ENCODE measurements around the gene IL17RA. TPM values are rescaled to one million over a fixed set of nuclear protein-coding genes. Genes with fewer than 3 reads are reported as not detected.

IL17RA gene
- total and polyA plus RNA-seq, 7 experiments from 2014 or later: 45.8 to 91.8 (median 70.4) TPM

- Mint-ChIP-seq H3K27me3 (peaks cover 0 to 2% (median 0%) of the 10 kb centered on the region in 5 donors), H3K4me3 (peak overlapping the region; percentile 87 to 99 (median 97)), H3K27ac (peak overlapping the region; percentile 81 to 98 (median 94)), H3K9me3 (no peaks in the 10 kb centered on the region), H3K4me1 (peaks cover 39 to 65% (median 58%) of the 10 kb centered on the region in 7 donors), H3K36me3 (peaks cover 0 to 25% (median 5%) of the 10 kb centered on the region in 5 donors)
- H3K9me3 ChIP-seq (ENCODE audit: control insufficient read depth in 2 of 3, low read length in 3 of 3): no peaks in the 10 kb centered on the region
- intact Hi-C loops (cut with micrococcal nuclease): loop anchor here (1.0 to 10.0 kb wide), 10 partner anchors 11 to 685 kb away; partner anchors contain the start of genes ATP6V1E1 (in 2 of the 2), ADA2 (in 1 of the 2), BID (in 1 of the 2) and CECR2 (in 1 of the 2)
- POLR2A ChIA-PET: interaction anchor here (0.8 to 5.5 kb wide), 11 partner anchors 10 to 225 kb away, joined by 3 to 114 read pairs (median 4); partner anchors contain the start of gene ADA2
- H3K4me1 ChIP-seq (ENCODE audit: control insufficient read depth in 2 of 2, insufficient read depth in 2 of 2, low read length in 2 of 2): peaks cover 49 to 50% of the 10 kb centered on the region in 2 donors
- CTCF ChIA-PET: interaction anchor here (0.6 to 2.6 kb wide), 3 partner anchors 12 to 85 kb away, joined by 3 to 11 read pairs (median 10); no protein-coding TSS in a partner anchor
- no peaks in the 10 kb centered on the region for H3K27me3 ChIP-seq (ENCODE audit: control insufficient read depth in 2 of 2, insufficient read depth in 2 of 2, low read length in 2 of 2)
- H3K27ac ChIP-seq (ENCODE audit: low read depth, low read length): peak overlapping the region; percentile 89
- ATAC-seq (no peak), DNase-seq (peak in 7 of 9 donors; percentile 22 to 39 (median 31))
- H3K36me3 ChIP-seq (ENCODE audit: control insufficient read depth in 2 of 3, insufficient read depth in 3 of 3, low read length in 3 of 3): peaks cover 0 to 8% (median 0%) of the 10 kb centered on the region in 3 experiments
- peak overlapping the region; percentile 59 for H3K4me3 ChIP-seq (ENCODE audit: low read length)
These were observed 2.1 kb downstream of the IL17RA start for GRCh38 chr22:17086788-17087497.

GRCh38 chr22:17087498-17088131, 2.8 kb downstream of the IL17RA start:
- peak overlapping the region; percentile 81 to 98 (median 94) for H3K27ac Mint-ChIP-seq
- Histone ChIP-seq H3K9me3 (ENCODE audit: control insufficient read depth in 2 of 3, low read length in 3 of 3) (no peaks in the 10 kb centered on the region), H3K27me3 (ENCODE audit: control insufficient read depth in 2 of 2, insufficient read depth in 2 of 2, low read length in 2 of 2) (no peaks in the 10 kb centered on the region), H3K36me3 (ENCODE audit: control insufficient read depth in 2 of 3, insufficient read depth in 3 of 3, low read length in 3 of 3) (peaks cover 0 to 8% (median 0%) of the 10 kb centered on the region in 3 experiments), H3K4me3 (ENCODE audit: low read length) (peak overlapping the region; percentile 59), H3K4me1 (ENCODE audit: control insufficient read depth in 2 of 2, insufficient read depth in 2 of 2, low read length in 2 of 2) (peaks cover 54 to 55% of the 10 kb centered on the region in 2 donors), H3K27ac (ENCODE audit: low read depth, low read length) (peak overlapping the region; percentile 89)
- peaks cover 45 to 71% (median 65%) of the 10 kb centered on the region in 7 donors for H3K4me1 Mint-ChIP-seq
- peak overlapping the region; percentile 87 to 99 (median 97) for H3K4me3 Mint-ChIP-seq
- H3K36me3 Mint-ChIP-seq: peaks cover 0 to 27% (median 5%) of the 10 kb centered on the region in 5 donors
- H3K9me3 Mint-ChIP-seq: no peaks in the 10 kb centered on the region
- ChIA-PET CTCF (interaction anchor here (2.3 to 2.6 kb wide), 2 partner anchors 11 to 84 kb away, joined by 10 to 11 read pairs; no protein-coding TSS in a partner anchor), POLR2A (interaction anchor here (0.8 to 5.5 kb wide), 9 partner anchors 10 to 224 kb away, joined by 3 to 114 read pairs (median 4); partner anchors contain the start of gene ADA2)
- peak; percentile 33 for ATAC-seq
- DNase-seq: peak in 8 of 9 donors; percentile 50 to 88 (median 84)
- intact Hi-C loops (cut with micrococcal nuclease): loop anchor here (1.0 to 10.0 kb wide), 10 partner anchors 11 to 685 kb away; partner anchors contain the start of genes ATP6V1E1 (in 2 of the 2), ADA2 (in 1 of the 2), BID (in 1 of the 2) and CECR2 (in 1 of the 2)
- peaks cover 0 to 2% (median 0%) of the 10 kb centered on the region in 5 donors for H3K27me3 Mint-ChIP-seq

- ChIA-PET CTCF (no interaction called here), POLR2A (interaction anchor here (5.5 kb wide), 1 partner anchor 22 kb away, joined by 114 read pairs; no protein-coding TSS in a partner anchor)
- peaks cover 0 to 9% (median 0%) of the 10 kb centered on the region in 3 experiments for H3K36me3 ChIP-seq (ENCODE audit: control insufficient read depth in 2 of 3, insufficient read depth in 3 of 3, low read length in 3 of 3)
- intact Hi-C loops (cut with micrococcal nuclease): no loop called here
- H3K27me3 Mint-ChIP-seq: no peaks in the 10 kb centered on the region
- peak overlapping the region; percentile 35 to 99 (median 76) for H3K4me3 Mint-ChIP-seq
- peaks cover 59 to 91% (median 82%) of the 10 kb centered on the region in 7 donors for H3K4me1 Mint-ChIP-seq
- H3K4me1 ChIP-seq (ENCODE audit: control insufficient read depth in 2 of 2, insufficient read depth in 2 of 2, low read length in 2 of 2): peaks cover 49 to 61% of the 10 kb centered on the region in 2 donors
- H3K36me3 Mint-ChIP-seq: peaks cover 0 to 36% (median 13%) of the 10 kb centered on the region in 5 donors
- DNase-seq (no peak), ATAC-seq (no peak)
- H3K27ac ChIP-seq (ENCODE audit: low read depth, low read length): no peak overlapping the region
- H3K4me3 ChIP-seq (ENCODE audit: low read length): no peak overlapping the region
- no peaks in the 10 kb centered on the region for H3K9me3 Mint-ChIP-seq
- peak overlapping the region in 8 of 9 donors; percentile 34 to 91 (median 75) for H3K27ac Mint-ChIP-seq
- H3K9me3 ChIP-seq (ENCODE audit: control insufficient read depth in 2 of 3, low read length in 3 of 3): no peaks in the 10 kb centered on the region
- H3K27me3 ChIP-seq (ENCODE audit: control insufficient read depth in 2 of 2, insufficient read depth in 2 of 2, low read length in 2 of 2): no peaks in the 10 kb centered on the region
These were observed 5.8 kb downstream of the IL17RA start for GRCh38 chr22:17090550-17090949.

DNA sequence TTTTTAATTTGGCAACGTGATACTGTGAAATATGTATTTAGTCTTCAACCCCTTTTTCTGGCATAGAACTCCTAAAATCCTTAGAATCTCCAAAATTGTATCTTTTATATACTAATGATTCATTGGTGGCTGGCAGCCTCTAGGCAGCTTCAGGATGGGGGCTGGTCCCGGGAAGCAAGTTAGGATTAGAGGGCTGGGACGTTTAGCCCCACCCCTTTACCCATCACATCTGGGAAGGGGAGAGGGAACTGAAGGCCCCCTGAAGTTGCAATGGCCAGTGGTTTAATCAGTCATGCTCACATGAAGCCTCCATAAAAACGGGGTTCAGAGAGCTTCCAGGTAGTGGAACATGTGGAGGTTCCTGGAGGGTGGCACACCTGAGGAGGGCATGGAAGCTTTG, 7.1 kb downstream of the IL17RA start:
- Histone ChIP-seq H3K4me3 (ENCODE audit: low read length) (no peak overlapping the region), H3K36me3 (ENCODE audit: control insufficient read depth in 2 of 3, insufficient read depth in 3 of 3, low read length in 3 of 3) (peaks cover 0 to 7% (median 0%) of the 10 kb centered on the region in 3 experiments), H3K4me1 (ENCODE audit: control insufficient read depth in 2 of 2, insufficient read depth in 2 of 2, low read length in 2 of 2) (peaks cover 37 to 72% of the 10 kb centered on the region in 2 donors), H3K27ac (ENCODE audit: low read depth, low read length) (no peak overlapping the region), H3K9me3 (ENCODE audit: control insufficient read depth in 2 of 3, low read length in 3 of 3) (no peaks in the 10 kb centered on the region), H3K27me3 (ENCODE audit: control insufficient read depth in 2 of 2, insufficient read depth in 2 of 2, low read length in 2 of 2) (no peaks in the 10 kb centered on the region)
- peaks cover 60 to 93% (median 83%) of the 10 kb centered on the region in 7 donors for H3K4me1 Mint-ChIP-seq
- peak overlapping the region in 9 of 10 donors; percentile 21 to 87 (median 68) for H3K4me3 Mint-ChIP-seq
- no peaks in the 10 kb centered on the region for H3K27me3 Mint-ChIP-seq
- intact Hi-C loops (cut with micrococcal nuclease): no loop called here
- peak overlapping the region in 8 of 9 donors; percentile 45 to 94 (median 62) for H3K27ac Mint-ChIP-seq
- CTCF ChIA-PET: no interaction called here
- ATAC-seq: no peak
- no peaks in the 10 kb centered on the region for H3K9me3 Mint-ChIP-seq
- peak in 1 of 9 donors; percentile 2 for DNase-seq
- POLR2A ChIA-PET: interaction anchor here (0.5 kb wide), 1 partner anchor 34 kb away, joined by 3 read pairs; no protein-coding TSS in a partner anchor
- peaks cover 0 to 33% (median 13%) of the 10 kb centered on the region in 5 donors for H3K36me3 Mint-ChIP-seq

DNA sequence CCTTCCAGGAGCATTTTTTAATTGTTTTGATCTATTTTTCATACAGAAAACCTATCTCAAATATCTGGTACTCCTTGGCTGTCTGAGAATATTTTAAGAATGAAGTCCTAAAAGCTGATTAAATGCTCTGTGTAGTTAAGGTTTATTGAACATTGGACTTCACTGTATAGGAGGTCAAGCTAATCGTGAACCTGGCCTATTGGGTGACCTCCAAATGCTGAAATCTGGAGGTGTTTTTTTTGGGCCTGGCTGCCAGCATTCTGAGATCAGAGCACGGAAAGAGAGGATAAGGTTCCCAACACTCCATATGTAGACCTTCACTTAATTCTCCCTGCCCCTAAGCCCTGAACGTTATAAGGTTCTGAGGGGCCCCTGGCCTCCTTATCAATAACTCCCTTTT, 8.3 kb downstream of the IL17RA start:
- H3K9me3 Mint-ChIP-seq: no peaks in the 10 kb centered on the region
- Histone ChIP-seq H3K4me1 (ENCODE audit: control insufficient read depth in 2 of 2, insufficient read depth in 2 of 2, low read length in 2 of 2) (peaks cover 35 to 78% of the 10 kb centered on the region in 2 donors), H3K27me3 (ENCODE audit: control insufficient read depth in 2 of 2, insufficient read depth in 2 of 2, low read length in 2 of 2) (no peaks in the 10 kb centered on the region), H3K4me3 (ENCODE audit: low read length) (no peak overlapping the region), H3K9me3 (ENCODE audit: control insufficient read depth in 2 of 3, low read length in 3 of 3) (no peaks in the 10 kb centered on the region), H3K27ac (ENCODE audit: low read depth, low read length) (no peak overlapping the region), H3K36me3 (ENCODE audit: control insufficient read depth in 2 of 3, insufficient read depth in 3 of 3, low read length in 3 of 3) (peaks cover 0 to 16% (median 4%) of the 10 kb centered on the region in 3 experiments)
- peaks cover 0 to 37% (median 16%) of the 10 kb centered on the region in 5 donors for H3K36me3 Mint-ChIP-seq
- peak overlapping the region in 8 of 9 donors; percentile 45 to 94 (median 74) for H3K27ac Mint-ChIP-seq
- intact Hi-C loops (cut with micrococcal nuclease): no loop called here
- ChIA-PET POLR2A (no interaction called here), CTCF (no interaction called here)
- no peaks in the 10 kb centered on the region for H3K27me3 Mint-ChIP-seq
- ATAC-seq (no peak), DNase-seq (no peak)
- peaks cover 69 to 98% (median 85%) of the 10 kb centered on the region in 7 donors for H3K4me1 Mint-ChIP-seq
- peak overlapping the region in 9 of 10 donors; percentile 53 to 87 (median 72) for H3K4me3 Mint-ChIP-seq

GRCh38 chr22:17095538-17095937, 10.7 kb downstream of the IL17RA start:
- Mint-ChIP-seq H3K4me3 (peak overlapping the region in 6 of 10 donors; percentile 18 to 87 (median 42)), H3K9me3 (no peaks in the 10 kb centered on the region), H3K36me3 (peaks cover 0 to 49% (median 34%) of the 10 kb centered on the region in 5 donors), H3K4me1 (peaks cover 77 to 100% (median 93%) of the 10 kb centered on the region in 7 donors), H3K27me3 (no peaks in the 10 kb centered on the region), H3K27ac (peak overlapping the region in 8 of 9 donors; percentile 23 to 94 (median 75))
- DNase-seq (no peak), ATAC-seq (no peak)
- ChIA-PET POLR2A (interaction anchor here (0.8 to 4.9 kb wide), 5 partner anchors 8 to 77 kb away, joined by 3 to 63 read pairs (median 3); no protein-coding TSS in a partner anchor), CTCF (interaction anchor here (0.6 to 2.7 kb wide), 2 partner anchors 12 to 167 kb away, joined by 4 to 8 read pairs; no protein-coding TSS in a partner anchor)
- H3K9me3 ChIP-seq (ENCODE audit: control insufficient read depth in 2 of 3, low read length in 3 of 3): no peaks in the 10 kb centered on the region
- peak overlapping the region; percentile 16 for H3K27ac ChIP-seq (ENCODE audit: low read depth, low read length)
- H3K27me3 ChIP-seq (ENCODE audit: control insufficient read depth in 2 of 2, insufficient read depth in 2 of 2, low read length in 2 of 2): no peaks in the 10 kb centered on the region
- peaks cover 40 to 82% of the 10 kb centered on the region in 2 donors for H3K4me1 ChIP-seq (ENCODE audit: control insufficient read depth in 2 of 2, insufficient read depth in 2 of 2, low read length in 2 of 2)
- peaks cover 8 to 31% (median 12%) of the 10 kb centered on the region in 3 experiments for H3K36me3 ChIP-seq (ENCODE audit: control insufficient read depth in 2 of 3, insufficient read depth in 3 of 3, low read length in 3 of 3)
- no peak overlapping the region for H3K4me3 ChIP-seq (ENCODE audit: low read length)
- intact Hi-C loops (cut with micrococcal nuclease): no loop called here

Measured in naive thymus-derived CD4-positive, alpha-beta T cell (primary cell).